HG03442 (cell line): ENCODE data around the gene TRIM39.
"Not testable (repeated sequence)": the region's sequence is repeated elsewhere in the genome, so short reads cannot be mapped to it uniquely, and the experiment has no call there.

Experiments used
- ATAC-seq: cut with Tn5 transposase; IDR thresholded peaks from one replicate; pipeline ENCODE4 v1.9.1; 2021; ENCODE audit warnings: mild to moderate bottlenecking, moderate library complexity; ENCODE audit not compliant: unreplicated experiment

TRIM39 gene

GRCh38 chr6:30326526-30327231 is at the start of gene TRIM39:
Gene TRIM39, plus strand, starts transcription at chr6:30326927. Its CDS starts 2,391 bp downstream, at chr6:30329318.
- ATAC-seq, result peak; percentile 73

DNA sequence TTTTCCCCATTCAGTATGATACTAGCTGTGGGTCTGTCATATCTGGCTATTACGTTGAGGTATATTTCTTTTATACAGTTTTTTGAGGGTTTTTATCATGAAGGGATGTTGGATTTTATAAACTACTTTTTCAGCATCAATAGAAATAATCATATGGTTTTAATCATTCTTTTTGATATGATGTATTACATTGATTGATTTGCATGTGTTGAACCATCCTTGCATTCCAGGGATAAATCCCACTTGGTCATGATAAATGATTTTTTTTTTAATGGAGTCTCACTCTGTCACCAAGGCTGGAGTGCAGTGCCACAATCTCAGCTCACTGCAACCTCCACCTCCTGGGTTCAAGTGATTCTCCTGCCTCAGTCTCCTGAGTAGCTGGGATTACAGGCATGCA is 45.7 kb upstream of the TRIM39 start:
- ATAC-seq, result not testable (repeated sequence)

DNA sequence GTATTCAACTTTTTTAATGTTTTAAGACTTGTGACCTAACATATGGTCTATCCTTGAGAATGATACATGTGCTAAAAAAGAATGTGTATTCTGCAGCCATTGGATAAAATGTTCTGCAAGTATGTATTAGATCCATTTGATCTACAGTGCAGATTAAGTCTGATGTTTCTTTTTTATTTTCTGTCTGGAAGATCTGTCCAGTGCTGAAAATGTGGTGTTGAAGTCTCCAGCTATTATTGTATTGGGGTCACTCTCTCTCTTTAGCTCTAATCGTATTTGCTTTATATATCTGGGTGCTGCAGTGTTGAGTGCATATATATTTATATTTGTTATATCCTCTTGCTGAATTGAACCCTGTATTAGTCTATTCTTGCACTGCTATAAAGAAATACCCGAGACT is 44.2 kb upstream of the TRIM39 start:
- no peak for ATAC-seq

DNA sequence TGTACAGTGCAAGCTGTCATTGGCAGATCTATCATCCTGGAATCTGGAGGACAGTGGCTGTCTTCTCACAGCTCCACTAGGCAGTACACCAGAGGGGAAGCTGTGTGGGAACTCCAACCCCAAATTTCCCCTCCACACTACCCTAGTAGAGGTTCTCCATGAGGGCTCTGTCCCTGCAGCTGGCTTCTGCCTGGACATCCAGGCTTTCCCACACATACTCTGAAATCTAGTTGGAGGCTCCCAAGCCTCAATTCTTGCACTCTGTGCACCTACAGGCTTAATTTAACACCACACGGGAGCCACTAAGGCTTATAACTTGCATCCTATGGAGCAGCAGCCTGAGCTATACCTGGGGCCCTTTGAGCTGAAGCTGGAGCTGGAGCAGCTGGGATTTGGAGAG is 43.0 kb upstream of the TRIM39 start:
- ATAC-seq, result no peak

DNA sequence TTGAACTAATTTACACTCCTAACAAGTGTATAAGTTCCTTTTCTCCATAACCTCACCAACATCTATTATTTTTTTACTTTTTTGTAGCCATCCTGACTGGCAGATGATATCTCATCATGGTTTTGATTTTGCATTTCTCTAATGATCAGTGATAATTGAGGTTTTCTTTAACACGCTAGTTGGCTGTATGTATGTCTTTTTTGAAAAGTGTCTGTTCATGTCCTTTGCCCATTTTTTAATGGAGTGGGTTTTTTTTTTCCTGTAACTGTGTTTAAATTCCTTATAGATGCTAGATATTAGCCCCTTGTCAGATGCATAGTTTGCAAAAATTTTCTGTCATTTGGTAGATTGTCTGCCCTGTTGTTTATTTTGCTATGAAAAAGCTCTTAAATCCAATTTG is 39.6 kb upstream of the TRIM39 start:
- ATAC-seq, result no peak

GRCh38 chr6:30295837-30296236 is 30.9 kb upstream of the TRIM39 start:
- ATAC-seq, result no peak

DNA sequence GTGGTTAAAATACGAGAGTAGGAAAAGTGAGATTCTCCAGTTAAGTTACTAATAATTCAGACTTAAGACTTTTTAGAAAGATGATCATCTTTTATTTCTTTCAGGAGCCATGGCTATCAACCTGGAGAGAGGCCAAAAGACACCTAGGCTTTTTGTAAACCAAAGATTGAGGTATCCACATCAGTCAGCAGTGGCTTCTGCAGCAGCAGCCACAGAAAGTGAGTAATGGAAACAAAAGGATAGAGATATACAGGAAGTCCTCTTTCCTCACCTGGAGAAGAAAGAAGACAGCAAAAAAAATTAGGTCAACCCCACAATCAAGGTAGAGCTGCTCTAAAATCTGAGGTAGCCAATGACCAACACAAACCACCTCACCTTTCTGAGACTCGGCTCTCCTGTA is 22.7 kb upstream of the TRIM39 start:
- no peak for ATAC-seq

DNA sequence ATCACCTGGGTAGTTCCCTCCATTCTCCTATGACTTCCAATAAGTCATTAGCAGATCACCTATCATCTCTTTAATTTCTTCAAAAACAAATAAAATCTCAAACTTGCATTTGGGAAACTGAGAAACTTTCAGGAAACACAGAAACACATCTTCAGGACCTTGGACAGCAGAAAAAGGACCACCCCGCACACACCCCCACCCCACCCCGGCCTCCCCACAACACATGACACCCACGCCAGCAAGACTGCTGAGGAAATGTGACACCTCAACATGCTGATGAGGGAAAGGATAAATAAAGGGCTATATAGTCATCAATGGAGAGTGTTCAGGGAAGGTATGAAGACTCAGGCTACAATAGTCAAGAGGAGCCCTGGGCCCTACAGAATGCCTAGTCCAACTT is 15.6 kb upstream of the TRIM39 start:
- ATAC-seq, result no peak

DNA sequence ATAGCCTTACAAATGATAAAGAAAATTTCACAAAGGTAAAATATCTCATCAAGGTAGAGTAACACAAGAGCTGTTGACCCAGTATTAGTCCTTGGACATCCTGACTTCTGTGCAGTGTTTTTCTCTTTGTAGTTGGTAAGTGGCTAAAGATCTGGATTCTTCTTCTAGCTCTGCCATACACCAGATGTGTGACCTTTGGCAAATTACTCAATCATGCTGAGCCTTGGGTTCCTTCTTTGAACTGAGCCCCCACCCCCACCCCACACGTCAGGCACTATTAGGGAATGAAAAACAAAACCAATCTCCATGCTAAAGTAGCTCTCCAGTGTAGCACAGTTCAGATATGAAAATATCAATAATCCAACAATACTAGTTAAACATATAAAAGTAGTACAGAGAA is 15.1 kb upstream of the TRIM39 start:
- no peak for ATAC-seq

DNA sequence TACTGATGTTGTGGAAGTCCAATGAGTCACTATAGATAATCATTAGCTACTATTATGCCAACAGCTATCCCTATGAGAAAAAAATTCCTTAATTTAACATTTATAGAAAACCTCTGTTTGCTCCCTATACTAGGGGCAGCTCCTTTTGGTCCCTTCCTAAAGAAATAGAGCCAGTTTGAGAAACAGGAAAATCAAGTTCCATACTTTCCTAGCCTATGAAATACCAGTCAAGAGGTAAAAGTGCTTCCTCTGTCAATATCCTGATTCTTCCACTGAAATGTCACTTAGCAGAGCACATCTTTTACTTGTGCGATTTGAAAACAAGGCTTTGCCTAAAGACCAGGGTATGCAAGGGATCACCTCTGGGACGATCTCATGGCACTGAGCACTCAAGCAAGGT is 14.5 kb upstream of the TRIM39 start:
- ATAC-seq, result no peak

GRCh38 chr6:30312676-30313321 is 13.9 kb upstream of the TRIM39 start:
- ATAC-seq, result no peak

- ATAC-seq, result no peak
Observed at GRCh38 chr6:30315156-30315555, 11.6 kb upstream of the TRIM39 start.

DNA sequence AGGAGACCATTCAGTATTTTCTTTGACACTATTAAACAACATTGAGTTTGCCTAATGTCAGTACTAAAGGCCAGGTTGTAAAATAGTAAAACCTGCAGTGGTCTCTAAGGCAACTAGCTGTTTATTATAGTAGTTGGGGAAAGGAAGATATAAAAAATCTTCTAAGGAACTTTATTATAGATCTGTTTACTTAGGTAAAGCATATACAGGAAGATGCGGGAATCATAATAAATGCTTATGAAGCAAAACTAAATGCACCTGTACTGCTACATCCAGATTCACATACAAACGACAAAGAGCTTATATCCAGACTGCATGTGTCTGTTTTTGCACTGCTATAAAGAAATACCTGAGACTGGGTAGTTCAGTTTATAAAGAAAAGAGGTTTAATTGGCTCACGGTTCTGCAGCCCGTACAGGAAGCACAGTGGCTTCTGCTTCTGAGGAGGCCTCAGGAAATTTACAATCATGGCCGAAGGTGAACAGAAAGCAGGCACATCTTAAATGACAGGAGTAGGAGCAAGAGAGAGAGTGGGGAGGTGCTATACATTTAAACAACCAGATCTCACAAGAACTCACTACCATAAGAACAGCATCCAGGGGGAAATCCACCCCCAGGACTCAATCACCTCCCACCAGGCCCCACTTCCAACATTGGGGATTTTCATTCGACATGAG is 8.7 kb upstream of the TRIM39 start:
- ATAC-seq, result no peak

GRCh38 chr6:30319146-30319835 is 7.4 kb upstream of the TRIM39 start:
- ATAC-seq, result no peak

DNA sequence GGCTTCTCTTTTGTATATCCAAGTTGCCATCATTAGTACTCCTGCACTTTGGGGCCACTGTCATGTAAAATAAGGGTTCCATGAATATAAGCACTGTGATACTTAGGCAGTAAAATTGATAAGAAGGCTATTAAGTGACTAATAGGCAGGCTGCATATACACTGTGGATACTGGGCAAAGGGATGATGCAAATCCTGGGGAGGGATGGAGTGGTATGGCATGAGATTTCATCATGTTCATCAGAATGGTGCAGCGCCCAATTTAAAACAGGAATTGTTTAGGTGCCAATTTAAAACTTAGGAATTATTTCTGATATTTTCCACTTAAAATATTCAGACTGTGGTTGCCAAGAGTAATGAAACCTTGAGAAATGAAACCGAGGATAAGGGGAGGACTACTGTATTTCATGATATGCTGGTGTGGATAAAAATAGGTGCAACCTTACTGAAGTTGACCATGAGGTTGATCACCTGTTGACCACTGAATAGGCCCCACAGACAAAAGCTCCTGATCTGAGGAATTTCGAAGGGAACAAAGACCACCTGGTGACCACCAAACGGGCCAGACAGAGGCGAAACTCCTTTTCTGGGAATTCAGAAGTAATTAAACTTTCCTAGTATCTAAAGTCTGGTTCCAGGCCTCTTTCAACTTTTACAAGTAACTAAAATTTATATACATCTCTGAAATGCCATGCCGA is 4.9 kb upstream of the TRIM39 start:
- no peak for ATAC-seq

- no peak for ATAC-seq
Observed at GRCh38 chr6:30322527-30323501, 3.9 kb upstream of the TRIM39 start.

DNA sequence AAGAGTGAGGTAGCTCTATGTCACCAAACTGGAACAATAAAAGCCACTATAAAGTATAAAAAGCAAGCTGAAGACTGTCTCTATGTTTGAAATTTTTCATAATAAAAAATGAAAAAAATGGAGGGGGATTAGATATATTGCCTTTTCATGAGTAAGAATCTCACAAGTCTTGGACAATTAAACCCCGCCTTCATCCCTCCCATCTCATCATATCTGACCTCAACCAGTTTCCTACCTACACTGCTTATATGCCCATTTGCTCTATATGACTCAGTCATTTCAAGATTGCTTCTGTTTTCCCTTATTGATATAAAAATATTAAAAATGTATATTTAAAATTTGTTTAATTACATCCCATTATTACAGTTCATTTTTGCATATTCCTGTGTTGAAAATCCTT is 2.9 kb upstream of the TRIM39 start:
- ATAC-seq, result no peak

DNA sequence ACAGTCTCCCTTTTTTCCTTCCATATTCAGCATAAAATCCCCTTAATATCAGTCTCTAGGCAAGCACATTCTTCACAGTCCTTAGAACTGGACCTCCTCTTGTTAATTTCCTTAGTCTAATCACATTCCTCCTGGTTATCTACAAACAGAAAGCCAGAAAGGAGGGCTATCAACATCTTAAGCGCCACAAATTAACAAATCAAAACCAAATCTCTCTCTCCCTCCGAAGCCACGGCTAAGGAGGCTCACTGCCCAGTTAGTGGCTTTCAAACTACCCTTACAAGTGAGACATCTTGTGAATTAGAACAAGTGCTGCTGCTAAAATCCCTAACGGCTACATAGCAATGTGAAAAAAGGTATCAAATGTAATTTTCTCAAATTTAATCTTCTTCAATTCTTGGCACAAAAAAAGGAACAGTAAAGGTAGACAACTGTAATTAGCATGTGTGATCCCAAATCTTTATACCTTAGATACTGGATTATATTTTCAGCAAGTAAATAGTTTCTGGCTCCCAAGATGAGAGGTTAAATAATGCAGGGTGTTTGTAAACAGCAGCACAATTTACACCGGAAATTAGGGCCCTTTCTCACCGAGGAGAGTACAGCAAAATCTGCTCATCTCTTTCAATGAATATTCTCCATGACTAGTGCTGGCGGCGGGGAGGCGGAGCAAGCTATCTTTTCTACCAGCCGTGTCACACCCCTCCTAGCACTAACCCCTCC is 1.4 kb upstream of the TRIM39 start:
- no peak for ATAC-seq

DNA sequence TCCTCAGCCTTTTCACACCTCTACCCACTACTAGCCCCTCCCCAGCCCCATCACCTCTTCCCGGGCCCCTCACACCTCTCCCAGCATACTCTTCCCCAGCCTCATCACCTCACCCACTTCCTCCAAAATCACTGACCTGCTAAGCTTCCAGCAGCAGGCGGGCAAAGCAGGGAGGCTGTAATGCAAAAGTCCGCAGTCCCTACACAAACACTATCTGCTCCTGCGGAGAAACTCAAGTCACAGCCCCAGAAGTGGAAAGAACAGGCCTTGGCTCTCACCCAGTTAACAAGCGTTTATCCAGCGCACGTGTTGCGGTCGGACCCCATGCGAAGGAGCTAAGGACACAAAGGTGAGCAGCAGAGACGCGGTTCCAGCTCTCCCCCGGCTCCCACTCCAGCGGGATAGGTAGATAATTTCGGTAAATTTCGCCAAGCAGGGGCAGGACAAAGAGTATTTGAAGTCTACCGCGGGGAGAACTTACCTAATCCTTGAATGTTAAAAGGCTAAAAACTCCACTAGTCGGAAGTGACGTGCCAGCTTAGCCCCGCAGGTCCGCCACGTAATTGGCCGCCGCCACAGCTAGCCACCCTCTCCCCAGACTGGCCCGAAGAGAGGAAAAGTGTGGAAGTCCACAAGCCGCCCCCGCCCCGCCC is 728 bp upstream of the TRIM39 start:
- ATAC-seq, result peak; percentile 31
